K562 (cell line): ENCODE measurements around the gene TCEA3. TPM values are rescaled to one million over a fixed set of nuclear protein-coding genes. Genes with fewer than 3 reads are reported as not detected.

ENCODE experiments used
- RFX5 ChIP-seq: IDR thresholded peaks from 2 replicates; pipeline ENCODE4 v1.6.1; 2011; ENCODE audit warnings: low read depth, mild to moderate bottlenecking, improper control_type of control experiment, low read length
- polyA plus RNA-seq, 8 experiments: library from polyadenylated mRNA; depleted of rRNA in 4 of 8; stranded (reverse) in 5 of 8; unstranded in 3 of 8; fragments of >200 nt; fragmentation: Nextera tagmentation in 2 of 8; fragmentation: Illumina TruSeq in 1 of 8; extraction: Ambion mirVana in 2 of 8; extraction: Trizol in 1 of 8; gene quantifications; 2 replicates each; pipeline versions ENCODE4 v1.2.1 to v1.2.3, GENCODE V29; 2011 to 2014; ENCODE audit warnings: inconsistent platforms in 1 of 8, missing spikeins in 1 of 8
- total RNA-seq, 7 experiments: library from RNA; depleted of rRNA in 6 of 7; stranded (reverse); fragments of >200 nt in 6 of 7; fragmentation: Illumina TruSeq in 2 of 7; extraction: Trizol in 2 of 7; gene quantifications; 2 replicates each; pipeline versions ENCODE4 v1.2.1 to v1.2.3, GENCODE V29; 2011 to 2021; ENCODE audit warnings: low replicate concordance in 1 of 7
- TF ChIP-seq, protein P1 (sequence below), 2 experiments: fragments of 450-650 bp; IDR thresholded peaks; 2 replicates each; pipeline ENCODE4 v1.6.1; 2016; ENCODE audit warnings: mild to moderate bottlenecking in 2 of 2, borderline replicate concordance in 1 of 2, low read depth in 1 of 2, moderate library complexity in 1 of 2

TCEA3 gene
- total and polyA plus RNA-seq, 9 of the 15 experiments (the other 6 are each of a cell fraction or from before 2014, with no cell fraction given), result 0.03 to 0.55 (median 0.36) TPM

DNA sequence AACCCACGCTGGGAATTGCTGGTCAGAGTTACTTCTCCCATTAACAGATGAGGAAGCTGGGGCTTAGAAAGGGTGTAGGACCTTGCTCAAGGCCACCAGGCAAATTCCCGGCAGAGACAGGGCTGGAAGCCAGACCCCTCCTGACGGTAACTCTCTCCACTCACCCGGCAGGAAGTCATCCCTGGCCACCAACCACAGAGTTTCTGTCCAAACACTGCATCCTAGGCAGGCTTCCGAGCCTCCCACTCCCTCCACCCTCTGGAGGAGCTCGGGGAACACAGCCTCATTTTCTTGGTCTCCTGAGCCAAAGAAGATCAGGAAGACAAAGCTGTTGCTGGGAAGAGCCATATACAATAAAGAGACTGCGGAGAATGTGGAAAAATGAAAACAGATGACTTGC is 29.9 kb downstream of the TCEA3 start (continued):
- TF ChIP-seq, protein P1, sequence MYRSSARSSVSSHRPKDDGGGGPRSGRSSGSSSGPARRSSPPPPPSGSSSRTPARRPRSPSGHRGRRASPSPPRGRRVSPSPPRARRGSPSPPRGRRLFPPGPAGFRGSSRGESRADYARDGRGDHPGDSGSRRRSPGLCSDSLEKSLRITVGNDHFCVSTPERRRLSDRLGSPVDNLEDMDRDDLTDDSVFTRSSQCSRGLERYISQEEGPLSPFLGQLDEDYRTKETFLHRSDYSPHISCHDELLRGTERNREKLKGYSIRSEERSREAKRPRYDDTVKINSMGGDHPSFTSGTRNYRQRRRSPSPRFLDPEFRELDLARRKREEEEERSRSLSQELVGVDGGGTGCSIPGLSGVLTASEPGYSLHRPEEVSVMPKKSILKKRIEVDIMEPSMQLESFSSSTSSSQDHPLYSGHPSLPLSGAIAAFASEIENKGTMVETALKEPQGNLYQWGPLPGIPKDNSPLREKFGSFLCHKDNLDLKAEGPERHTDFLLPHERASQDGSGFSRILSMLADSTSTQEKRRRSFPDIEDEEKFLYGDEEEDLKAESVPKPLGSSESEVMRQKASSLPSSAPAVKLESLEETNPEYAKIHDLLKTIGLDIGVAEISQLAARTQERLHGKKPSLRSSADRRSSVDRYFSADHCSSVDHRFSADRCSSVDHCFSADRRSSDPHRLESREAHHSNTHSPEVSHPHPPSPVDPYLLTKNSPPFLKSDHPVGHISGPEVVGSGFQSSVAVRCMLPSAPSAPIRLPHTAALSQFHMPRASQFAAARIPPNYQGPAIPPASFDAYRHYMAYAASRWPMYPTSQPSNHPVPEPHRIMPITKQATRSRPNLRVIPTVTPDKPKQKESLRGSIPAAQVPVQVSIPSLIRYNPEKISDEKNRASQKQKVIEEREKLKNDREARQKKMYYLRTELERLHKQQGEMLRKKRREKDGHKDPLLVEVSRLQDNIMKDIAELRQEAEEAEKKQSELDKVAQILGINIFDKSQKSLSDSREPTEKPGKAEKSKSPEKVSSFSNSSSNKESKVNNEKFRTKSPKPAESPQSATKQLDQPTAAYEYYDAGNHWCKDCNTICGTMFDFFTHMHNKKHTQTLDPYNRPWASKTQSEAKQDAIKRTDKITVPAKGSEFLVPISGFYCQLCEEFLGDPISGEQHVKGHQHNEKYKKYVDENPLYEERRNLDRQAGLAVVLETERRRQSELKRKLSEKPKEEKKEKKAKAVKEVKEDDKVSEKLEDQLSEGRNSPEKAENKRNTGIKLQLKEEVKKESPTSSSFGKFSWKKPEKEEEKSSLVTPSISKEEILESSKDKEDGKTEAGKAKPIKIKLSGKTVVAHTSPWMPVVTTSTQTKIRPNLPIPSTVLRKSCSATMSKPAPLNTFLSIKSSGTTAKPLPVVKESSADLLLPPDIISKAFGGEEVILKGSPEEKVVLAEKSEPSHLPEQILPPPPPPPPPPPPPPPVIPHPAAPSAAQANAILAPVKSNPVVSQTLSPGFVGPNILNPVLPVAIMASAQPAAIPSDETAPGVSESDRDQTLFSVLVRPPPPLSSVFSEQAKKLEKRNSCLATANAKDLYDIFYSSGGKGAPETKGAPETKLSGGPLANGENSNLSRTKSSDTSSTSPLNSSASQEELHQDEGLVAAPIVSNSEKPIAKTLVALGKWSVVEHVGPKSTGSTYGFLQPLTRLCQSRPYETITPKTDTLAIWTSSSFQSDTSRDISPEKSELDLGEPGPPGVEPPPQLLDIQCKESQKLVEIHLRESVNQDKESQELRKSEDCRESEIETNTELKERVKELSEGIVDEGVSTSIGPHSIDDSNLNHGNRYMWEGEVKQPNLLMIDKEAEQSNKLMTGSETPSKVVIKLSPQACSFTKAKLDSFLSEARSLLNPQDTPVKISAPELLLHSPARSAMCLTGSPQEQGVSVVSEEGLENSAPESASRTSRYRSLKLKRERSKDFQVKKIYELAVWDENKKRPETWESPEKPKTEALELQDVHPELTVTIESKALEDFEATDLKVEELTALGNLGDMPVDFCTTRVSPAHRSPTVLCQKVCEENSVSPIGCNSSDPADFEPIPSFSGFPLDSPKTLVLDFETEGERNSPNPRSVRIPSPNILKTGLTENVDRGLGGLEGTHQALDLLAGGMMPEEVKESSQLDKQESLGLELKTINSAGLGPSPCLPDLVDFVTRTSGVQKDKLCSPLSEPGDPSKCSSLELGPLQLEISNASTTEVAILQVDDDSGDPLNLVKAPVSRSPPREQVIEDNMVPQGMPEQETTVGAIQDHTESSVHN (IDR thresholded peaks at IDR 0.05; ENCODE audit: borderline replicate concordance in 1 of 2, low read depth in 1 of 2), result no peak
- TF ChIP-seq RFX5, result no peak
- TF ChIP-seq, all 486 proteins: peak for 0
